ENCODE data around the gene ZFHX3.

- TF ChIP-seq CTCF (conservative IDR thresholded peaks at IDR 0.05; ENCODE audit: low read depth, low read length) (no peak), EZH2 (IDR thresholded peaks at IDR 0.05; ENCODE audit: borderline replicate concordance, low read depth, low read length, poor library complexity, severe bottlenecking) (no peak)
These were observed 20.2 kb downstream of the ZFHX3 start for GRCh38 chr16:73027685-73028111.

All from A673 (cell line).